H9 (cell line): Measurements from ENCODE around the gene SRCAP. TPM values are rescaled to one million over a fixed set of nuclear protein-coding genes. Genes with fewer than 3 reads are reported as not detected.

ENCODE experiments used
- DNase-seq: peaks from one replicate; pipeline ENCODE4 v3.0.0-alpha.2; 2017
- H2AFZ ChIP-seq: one replicate; pipeline ENCODE4 v1.6.1; 2013; ENCODE audit warnings: mild to moderate bottlenecking, low read length, control low read depth, moderate library complexity
- H2AK5ac ChIP-seq: 2 replicates; pipeline ENCODE4 v1.6.1; 2013; ENCODE audit warnings: low read length, control low read depth, mixed read lengths; ENCODE audit not compliant: insufficient read length
- H2BK120ac ChIP-seq: one replicate; pipeline ENCODE4 v1.6.1; 2013; ENCODE audit warnings: low read depth, mild to moderate bottlenecking, low read length, control low read depth, inconsistent platforms; ENCODE audit not compliant: poor library complexity, severe bottlenecking
- H2BK12ac ChIP-seq: 2 replicates; pipeline ENCODE4 v1.6.1; 2013; ENCODE audit warnings: low read length, control low read depth, mixed read lengths, low read depth; ENCODE audit not compliant: insufficient read length
- H2BK15ac ChIP-seq: 2 replicates; pipeline ENCODE4 v1.6.1; 2013; ENCODE audit warnings: low read depth, low read length, control low read depth
- H2BK20ac ChIP-seq: one replicate; pipeline ENCODE4 v1.6.1; 2013; ENCODE audit warnings: low read depth, mild to moderate bottlenecking, low read length, control low read depth, inconsistent platforms; ENCODE audit not compliant: poor library complexity, severe bottlenecking
- H2BK5ac ChIP-seq: 2 replicates; pipeline ENCODE4 v1.6.1; 2013; ENCODE audit warnings: low read length, control low read depth, mixed read lengths; ENCODE audit not compliant: insufficient read length
- H3K14ac ChIP-seq: 2 replicates; pipeline ENCODE4 v1.6.1; 2013; ENCODE audit warnings: low read length, control low read depth; ENCODE audit not compliant: insufficient read depth
- H3K18ac ChIP-seq: 2 replicates; pipeline ENCODE4 v1.6.1; 2013; ENCODE audit warnings: low read depth, mild to moderate bottlenecking, mixed read lengths, low read length, control low read depth; ENCODE audit not compliant: insufficient read length
- H3K23ac ChIP-seq: 2 replicates; pipeline ENCODE4 v1.6.1; 2013; ENCODE audit warnings: low read length, control low read depth, mixed read lengths, low read depth; ENCODE audit not compliant: insufficient read length
- H3K23me2 ChIP-seq: 2 replicates; pipeline ENCODE4 v1.6.1; 2013; ENCODE audit warnings: low read depth, mild to moderate bottlenecking, mixed read lengths, low read length, control low read depth; ENCODE audit not compliant: insufficient read length, poor library complexity, severe bottlenecking
- H3K27ac ChIP-seq: 2 replicates; pipeline ENCODE4 v1.5.1; 2013; ENCODE audit warnings: low read length, control low read depth, mixed read lengths, low read depth; ENCODE audit not compliant: insufficient read length
- H3K27me3 ChIP-seq: 2 replicates; pipeline ENCODE4 v1.6.1; 2013; ENCODE audit warnings: low read length, control low read depth, inconsistent platforms; ENCODE audit not compliant: insufficient read depth
- H3K4ac ChIP-seq: 2 replicates; pipeline ENCODE4 v1.6.1; 2013; ENCODE audit warnings: low read depth, mild to moderate bottlenecking, control low read depth, inconsistent platforms, low read length, moderate library complexity
- H3K4me1 ChIP-seq: 2 replicates; pipeline ENCODE4 v1.6.1; 2013; ENCODE audit warnings: low read length, control low read depth, inconsistent platforms; ENCODE audit not compliant: insufficient read depth
- H3K4me2 ChIP-seq: 2 replicates; pipeline ENCODE4 v1.6.1; 2013; ENCODE audit warnings: low read length, control low read depth, mixed read lengths; ENCODE audit not compliant: insufficient read length, insufficient read depth
- H3K56ac ChIP-seq: 2 replicates; pipeline ENCODE4 v1.6.1; 2013; ENCODE audit warnings: low read depth, mild to moderate bottlenecking, mixed read lengths, low read length, control low read depth; ENCODE audit not compliant: insufficient read length
- H3K79me1 ChIP-seq: 2 replicates; pipeline ENCODE4 v1.6.1; 2013; ENCODE audit warnings: low read depth, mild to moderate bottlenecking, moderate library complexity, low read length, control low read depth, inconsistent platforms; ENCODE audit not compliant: insufficient read depth, poor library complexity, severe bottlenecking
- H3K79me2 ChIP-seq: 2 replicates; pipeline ENCODE4 v1.6.1; 2013; ENCODE audit warnings: low read length, control low read depth, inconsistent platforms; ENCODE audit not compliant: insufficient read depth
- H3K9ac ChIP-seq: 2 replicates; pipeline ENCODE4 v1.6.1; 2013; ENCODE audit warnings: low read length, control low read depth, mixed read lengths; ENCODE audit not compliant: insufficient read length; ENCODE audit errors: extremely low read depth
- H3K9me3 ChIP-seq: one replicate; pipeline ENCODE4 v1.6.1; 2013; ENCODE audit warnings: low read depth, low read length, inconsistent platforms; ENCODE audit not compliant: control insufficient read depth
- H3T11ph ChIP-seq: one replicate; pipeline ENCODE4 v1.6.1; 2013; ENCODE audit warnings: mild to moderate bottlenecking, low read length, control low read depth, inconsistent platforms
- H4K20me1 ChIP-seq: one replicate; pipeline ENCODE4 v1.6.1; 2013; ENCODE audit not compliant: control insufficient read depth, insufficient read length, insufficient read depth
- H4K5ac ChIP-seq: 2 replicates; pipeline ENCODE4 v1.6.1; 2013; ENCODE audit warnings: low read depth, mild to moderate bottlenecking, mixed read lengths, low read length, control low read depth; ENCODE audit not compliant: insufficient read length
- H4K8ac ChIP-seq: replicated peaks from 2 replicates; pipeline ENCODE4 v1.6.1; 2013; ENCODE audit warnings: low read length, control low read depth, mixed read lengths, low read depth; ENCODE audit not compliant: insufficient read length
- H4K91ac ChIP-seq: 2 replicates; pipeline ENCODE4 v1.6.1; 2013; ENCODE audit warnings: low read depth, mild to moderate bottlenecking, moderate library complexity, mixed read lengths, low read length, control low read depth; ENCODE audit not compliant: insufficient read length
- H3K27ac Mint-ChIP-seq, 3 experiments: 2 replicates in 2 of 3; 3 replicates in 1 of 3; pipeline ENCODE4 v1.8.0; 2020 to 2021; ENCODE audit warnings: mixed read lengths in 3 of 3, mild to moderate bottlenecking in 1 of 3, moderate library complexity in 1 of 3
- H3K27me3 Mint-ChIP-seq: 2 replicates; pipeline ENCODE4 v1.8.0; 2021; ENCODE audit warnings: low read depth, mild to moderate bottlenecking, moderate library complexity, mixed read lengths
- H3K36me3 Mint-ChIP-seq, 3 experiments: 2 replicates in 2 of 3; 3 replicates in 1 of 3; pipeline ENCODE4 v1.8.0; 2020 to 2021; ENCODE audit warnings: low read depth in 3 of 3, mixed read lengths in 3 of 3; ENCODE audit not compliant: insufficient read depth in 1 of 3
- H3K4me1 Mint-ChIP-seq, 2 experiments: 2 replicates each; pipeline ENCODE4 v1.8.0; 2020; ENCODE audit warnings: mixed read lengths in 2 of 2
- H3K4me3 Mint-ChIP-seq, 2 experiments: 2 replicates in 1 of 2; 3 replicates in 1 of 2; pipeline ENCODE4 v1.8.0; 2020 to 2021; ENCODE audit warnings: mild to moderate bottlenecking in 2 of 2, mixed read lengths in 2 of 2, moderate library complexity in 1 of 2
- H3K9me3 Mint-ChIP-seq, 2 experiments: 2 replicates in 1 of 2; 3 replicates in 1 of 2; pipeline ENCODE4 v1.8.0; 2020; ENCODE audit warnings: mild to moderate bottlenecking in 2 of 2, mixed read lengths in 2 of 2, moderate library complexity in 1 of 2
- CTCF ChIP-seq: fragments of 200-600 bp; sonication (generic); conservative IDR thresholded peaks from 3 replicates; pipeline ENCODE4 v1.8.0; 2021; ENCODE audit warnings: antibody characterized with exemption, mild to moderate bottlenecking
- WGBS: extraction: QIAGEN DNeasy Blood & Tissue Kit; methylation state at CpG from one replicate; pipeline ENCODE4 v1.1.7; 2013; ENCODE audit warnings: missing lambda C conversion rate, low lambda C conversion rate, mixed read lengths; ENCODE audit not compliant: insufficient read length; ENCODE audit errors: extremely low coverage; 5-methylcytosine and 5-hydroxymethylcytosine counted together
- total RNA-seq: library from RNA; stranded (reverse); gene quantifications from 2 replicates; pipeline ENCODE4 v1.2.1, GENCODE V29; 2021

Gene SRCAP
- total RNA-seq, 1 experiment from 2014 or later: 63.1 TPM

GRCh38 chr16:30758988-30759491 lies 60.1 kb downstream of the SRCAP start:
- no peak overlapping the region for H3T11ph ChIP-seq
- TF ChIP-seq CTCF: no peak
- H2BK120ac ChIP-seq: no peak overlapping the region
- H3K4me1 ChIP-seq: no peaks in the 10 kb centered on the region
- no peak overlapping the region for H2BK5ac ChIP-seq
- H3K4ac ChIP-seq: no peak overlapping the region
- no peak overlapping the region for H2AK5ac ChIP-seq
- peaks cover 6% of the 10 kb centered on the region for H3K79me1 ChIP-seq
- peaks cover 17 to 18% of the 10 kb centered on the region in 2 experiments for H3K4me1 Mint-ChIP-seq
- no peaks in the 10 kb centered on the region for H3K9me3 ChIP-seq
- DNase-seq: no peak
- no peaks in the 10 kb centered on the region for H4K20me1 ChIP-seq
- H2AFZ ChIP-seq: no peak overlapping the region
- H3K23ac ChIP-seq: no peak overlapping the region
- no peak overlapping the region for H4K91ac ChIP-seq
- H3K27me3 ChIP-seq: no peaks in the 10 kb centered on the region
- no peak overlapping the region for H3K14ac ChIP-seq
- no peak overlapping the region for H3K27ac Mint-ChIP-seq
- no peak overlapping the region; a peak in 1 of 5 replicates for H3K4me3 Mint-ChIP-seq
- H3K56ac ChIP-seq: no peak overlapping the region
- no peak overlapping the region for H3K27ac ChIP-seq
- peaks cover 12 to 56% (median 40%) of the 10 kb centered on the region in 3 experiments for H3K36me3 Mint-ChIP-seq
- no peak overlapping the region for H4K8ac ChIP-seq
- no peak overlapping the region for H4K5ac ChIP-seq
- no peak overlapping the region for H2BK20ac ChIP-seq
- WGBS: no CpG with 5 or more reads among the region's 10 CpGs
- no peak overlapping the region for H2BK15ac ChIP-seq
- H3K9me3 Mint-ChIP-seq: no peaks in the 10 kb centered on the region
- no peaks in the 10 kb centered on the region for H3K27me3 Mint-ChIP-seq
- H2BK12ac ChIP-seq: no peak overlapping the region
- no peak overlapping the region for H3K4me2 ChIP-seq
- no peak overlapping the region for H3K9ac ChIP-seq
- H3K79me2 ChIP-seq: no peaks in the 10 kb centered on the region
- H3K18ac ChIP-seq: no peak overlapping the region
- peaks cover 20% of the 10 kb centered on the region for H3K23me2 ChIP-seq
